Psoas muscle (tissue), 8 donors: Measurements from ENCODE around the gene HECW1. TPM values are rescaled to one million over a fixed set of nuclear protein-coding genes. Genes with fewer than 3 reads are reported as not detected.

Source experiments
- ATAC-seq, 4 donors: fragments of 200-7000 bp; cut with Tn5 transposase; one replicate each; pipeline ENCODE4 v1.9.1; 2020; ENCODE audit warnings: moderate library complexity in 3 of 4, mild to moderate bottlenecking in 2 of 4
- DNase-seq, 2 donors: peaks; one replicate each; pipeline ENCODE4 v3.0.0-alpha.2; 2020
- H3K27ac ChIP-seq: fragments of 200-600 bp; one replicate; pipeline ENCODE4 v1.8.0; 2022
- H3K27me3 ChIP-seq, 3 donors: fragments of 200-600 bp in 1 of 3; one replicate each; pipeline versions ENCODE4 v1.6.1 to v1.8.0; 2013 to 2022; ENCODE audit warnings: low read length in 2 of 3, mild to moderate bottlenecking in 2 of 3, moderate library complexity in 1 of 3; ENCODE audit not compliant: insufficient read depth in 3 of 3
- H3K36me3 ChIP-seq, 2 donors: fragments of 200-600 bp in 1 of 2; one replicate each; pipeline versions ENCODE4 v1.6.1 to v1.8.0; 2013 to 2022; ENCODE audit warnings: low read depth in 1 of 2, mild to moderate bottlenecking in 1 of 2, moderate library complexity in 1 of 2; ENCODE audit not compliant: insufficient read depth in 1 of 2
- H3K4me1 ChIP-seq: fragments of 200-600 bp; one replicate; pipeline ENCODE4 v1.8.0; 2022
- H3K4me3 ChIP-seq: fragments of 200-600 bp; one replicate; pipeline ENCODE4 v1.8.0; 2022; ENCODE audit warnings: mild to moderate bottlenecking
- H3K9me3 ChIP-seq: fragments of 200-600 bp; one replicate; pipeline ENCODE4 v1.8.0; 2022
- WGBS, 3 donors: extraction: QIAGEN DNeasy Blood & Tissue Kit; methylation state at CpG; one replicate each; pipeline versions ENCODE4 v1.1.6 to v1.1.7; 2013; 5-methylcytosine and 5-hydroxymethylcytosine counted together
- intact Hi-C, 2 donors: fragments of 100-400 bp; cut with DNase I; formaldehyde crosslinking; loops; one replicate each; pipeline versions ENCODE4 v1.11.0 to v1.14.2; 2022
- polyA plus RNA-seq, 3 donors: library from polyadenylated mRNA; stranded (reverse); fragments of 200-250 nt; gene quantifications; one replicate each; pipeline ENCODE4 v1.2.3, GENCODE V29; 2013
- total RNA-seq, 4 donors: library from RNA; stranded (reverse); fragmentation: NEBNext Ultra II Directional in 2 of 4; extraction: Animal tissue kit (Norgen Biotek cat#: 25700) in 2 of 4; gene quantifications; one replicate each; pipeline versions ENCODE4 v1.2.1 to v1.2.4, GENCODE V29; 2021 to 2023
- TF ChIP-seq, protein P1 (sequence below): fragments of 200-600 bp; IDR thresholded peaks from one replicate; pipeline ENCODE4 v1.8.0; 2022; ENCODE audit warnings: antibody characterized with exemption
- donor health status: healthy with polysubstance abuse.
- donor health status: DM: no; HTN: no; CAD: no; lungs with moderate emphysema.
- donor health status: Bipolar disorder and iron deficiency.
- donor health status: healthy.
- donor health status: DM: yes; HTN: yes; CAD: no.
- donor health status: DM: no; HTN: no; CAD: no.
- donor health status: DM: no; HTN: no; CAD: no.
- donor health status: DM: yes; HTN: yes; CAD: no.

The HECW1 gene
- total and polyA plus RNA-seq, 7 donors: 0.07 to 2.8 (median 1.0) TPM

DNA sequence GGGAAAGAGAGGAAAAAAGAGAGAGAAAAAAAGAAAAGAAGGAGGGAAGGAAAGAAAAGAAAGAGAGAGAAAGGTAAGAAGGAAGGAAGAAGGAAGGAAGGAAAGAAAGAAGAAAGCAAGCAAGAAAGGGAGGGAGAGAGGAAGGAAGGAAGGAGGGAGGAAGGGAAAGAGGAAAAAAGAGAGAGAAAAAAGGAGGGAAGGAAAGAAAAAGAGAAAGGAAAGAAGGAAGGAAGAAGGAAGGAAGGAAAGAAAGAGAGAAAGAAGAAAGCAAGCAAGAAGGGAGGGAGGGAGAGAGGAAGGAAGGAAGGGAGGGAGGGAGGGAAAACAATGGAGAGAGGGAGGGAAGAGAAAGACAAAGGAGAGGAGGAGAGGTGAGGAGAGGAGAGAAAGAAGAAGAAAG, 135.3 kb downstream of the HECW1 start:
- Histone ChIP-seq H3K4me1 (no peaks in the 10 kb centered on the region), H3K9me3 (no peaks in the 10 kb centered on the region)
- TF ChIP-seq, protein P1, sequence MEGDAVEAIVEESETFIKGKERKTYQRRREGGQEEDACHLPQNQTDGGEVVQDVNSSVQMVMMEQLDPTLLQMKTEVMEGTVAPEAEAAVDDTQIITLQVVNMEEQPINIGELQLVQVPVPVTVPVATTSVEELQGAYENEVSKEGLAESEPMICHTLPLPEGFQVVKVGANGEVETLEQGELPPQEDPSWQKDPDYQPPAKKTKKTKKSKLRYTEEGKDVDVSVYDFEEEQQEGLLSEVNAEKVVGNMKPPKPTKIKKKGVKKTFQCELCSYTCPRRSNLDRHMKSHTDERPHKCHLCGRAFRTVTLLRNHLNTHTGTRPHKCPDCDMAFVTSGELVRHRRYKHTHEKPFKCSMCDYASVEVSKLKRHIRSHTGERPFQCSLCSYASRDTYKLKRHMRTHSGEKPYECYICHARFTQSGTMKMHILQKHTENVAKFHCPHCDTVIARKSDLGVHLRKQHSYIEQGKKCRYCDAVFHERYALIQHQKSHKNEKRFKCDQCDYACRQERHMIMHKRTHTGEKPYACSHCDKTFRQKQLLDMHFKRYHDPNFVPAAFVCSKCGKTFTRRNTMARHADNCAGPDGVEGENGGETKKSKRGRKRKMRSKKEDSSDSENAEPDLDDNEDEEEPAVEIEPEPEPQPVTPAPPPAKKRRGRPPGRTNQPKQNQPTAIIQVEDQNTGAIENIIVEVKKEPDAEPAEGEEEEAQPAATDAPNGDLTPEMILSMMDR: no peak

DNA sequence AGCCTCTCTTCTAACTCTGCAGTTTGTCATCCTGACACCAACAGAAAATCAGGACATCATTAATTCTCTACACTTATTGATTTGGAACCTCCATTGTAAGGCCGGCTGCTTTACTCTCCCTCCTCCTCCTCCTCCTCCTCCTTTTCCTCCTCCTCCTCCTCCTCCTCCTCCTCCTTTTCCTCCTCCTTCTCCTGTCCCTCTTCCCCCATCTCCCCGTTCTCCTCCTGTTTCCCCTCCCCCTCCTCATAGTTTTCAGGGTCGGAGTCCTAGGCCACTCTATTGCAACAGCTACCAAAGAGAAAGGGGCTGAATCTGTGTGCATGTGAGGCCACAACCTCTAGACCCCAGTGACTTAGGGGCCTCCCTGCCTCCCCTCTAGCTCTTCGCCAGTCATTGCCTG, 136.1 kb downstream of the HECW1 start:
- WGBS, 3 donors: 58 to 64% (median 63%) methylated on average over 3 to 4 of the region's 4 CpGs
- Histone ChIP-seq H3K36me3 (no peaks in the 10 kb centered on the region), H3K27ac (no peak overlapping the region), H3K27me3 (peaks cover 0 to 10% (median 0%) of the 10 kb centered on the region in 3 donors), H3K4me1 (no peaks in the 10 kb centered on the region), H3K4me3 (no peak overlapping the region), H3K9me3 (no peaks in the 10 kb centered on the region)
- DNase-seq (no peak), ATAC-seq (no peak)
- intact Hi-C loops: no loop called here
- TF ChIP-seq, protein P1: no peak

More for the DNA sequence above, 135.3 kb downstream of the HECW1 start:
- Histone ChIP-seq H3K27ac (no peak overlapping the region), H3K27me3 (peaks cover 0 to 10% (median 0%) of the 10 kb centered on the region in 3 donors), H3K36me3 (no peaks in the 10 kb centered on the region), H3K4me3 (no peak overlapping the region)
- ATAC-seq (no peak), DNase-seq (no peak)
- intact Hi-C loops: no loop called here

DNA sequence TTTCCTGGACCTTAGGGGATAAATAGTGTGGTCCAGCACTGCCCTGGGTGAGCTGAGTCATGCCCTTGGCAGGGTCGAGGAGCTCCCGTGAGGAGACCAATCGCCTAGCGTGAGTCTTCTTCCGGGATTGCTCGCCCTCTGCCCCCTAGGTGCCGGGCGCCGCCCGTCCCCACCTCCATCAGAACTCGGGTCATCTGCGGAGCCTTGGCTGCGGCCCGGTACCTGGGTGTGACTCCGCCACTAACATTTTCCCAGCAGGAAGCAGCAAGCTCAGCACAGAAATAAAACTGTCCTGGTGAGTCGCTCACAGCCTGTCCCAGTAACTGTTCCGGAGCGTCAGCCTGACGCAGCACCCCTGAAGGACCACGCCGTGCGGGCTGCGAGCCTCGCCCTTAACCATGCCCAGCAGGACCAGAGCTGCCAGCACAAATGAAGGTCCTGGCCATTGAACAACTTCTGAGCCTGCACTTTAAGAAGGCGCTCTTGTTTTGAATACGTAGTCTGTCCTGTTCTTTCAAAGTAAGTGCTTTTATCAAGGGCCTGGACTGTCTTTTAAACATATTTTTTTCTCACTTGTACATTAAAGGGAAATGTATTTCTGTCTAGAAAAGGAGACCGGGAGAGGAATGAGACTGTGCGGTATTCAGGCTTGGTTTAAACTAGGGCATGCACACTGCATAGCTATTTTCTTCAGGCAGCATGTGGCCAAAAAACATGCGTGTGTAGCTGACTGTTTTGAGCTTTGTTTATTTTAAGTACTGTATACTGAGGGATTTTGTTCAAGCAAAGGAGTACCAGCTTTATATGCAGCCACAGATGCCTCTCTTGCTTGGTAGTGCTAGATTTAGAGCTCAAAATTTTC, 136.7 kb downstream of the HECW1 start:
- ATAC-seq (peak; percentile 34 to 89 (median 86)), DNase-seq (peak; percentile 41 to 62)

DNA sequence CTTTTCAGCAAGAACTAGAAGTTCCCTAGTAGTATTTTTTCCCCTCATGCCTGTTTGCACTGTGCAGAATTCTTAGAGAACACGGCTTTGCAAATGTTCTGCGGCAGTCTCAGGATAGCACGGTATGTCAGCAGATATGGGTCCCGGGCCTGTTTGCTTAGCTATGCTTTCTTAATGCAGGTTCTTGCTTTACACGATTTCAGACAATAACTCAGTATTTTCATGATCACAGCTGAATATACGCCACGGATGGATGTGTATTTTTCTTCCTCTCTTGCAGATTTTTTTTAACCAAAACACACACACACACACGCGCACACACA, 137.3 kb downstream of the HECW1 start:
- Histone ChIP-seq H3K36me3 (no peaks in the 10 kb centered on the region), H3K4me1 (no peaks in the 10 kb centered on the region), H3K9me3 (no peaks in the 10 kb centered on the region), H3K4me3 (no peak overlapping the region), H3K27ac (no peak overlapping the region), H3K27me3 (peaks cover 0 to 10% (median 0%) of the 10 kb centered on the region in 3 donors)
- no peak for DNase-seq
- WGBS, 3 donors: 73 to 86% (median 79%) methylated on average over 9 of the region's 9 CpGs
- ATAC-seq: no peak
- TF ChIP-seq, protein P1: no peak
- intact Hi-C loops: no loop called here

More for the DNA sequence above, 136.7 kb downstream of the HECW1 start:
- Histone ChIP-seq H3K9me3 (no peaks in the 10 kb centered on the region), H3K36me3 (no peaks in the 10 kb centered on the region), H3K27ac (no peak overlapping the region), H3K27me3 (peaks cover 0 to 10% (median 0%) of the 10 kb centered on the region in 3 donors), H3K4me1 (no peaks in the 10 kb centered on the region), H3K4me3 (no peak overlapping the region)
- TF ChIP-seq, protein P1: no peak
- intact Hi-C loops: no loop called here
- 74 to 85% (median 79%) methylated on average over 29 of the region's 29 CpGs for WGBS, 3 donors
